ENCODE data around the gene ASCL1. TPM values are rescaled to one million over a fixed set of nuclear protein-coding genes. Genes with fewer than 3 reads are reported as not detected.

The ASCL1 gene
- total and polyA plus RNA-seq, 9 of the 15 experiments (the other 6 are each of a cell fraction or from before 2014, with no cell fraction given) = 0.01 to 0.09 (median 0.04) TPM; not detected in 3

DNA sequence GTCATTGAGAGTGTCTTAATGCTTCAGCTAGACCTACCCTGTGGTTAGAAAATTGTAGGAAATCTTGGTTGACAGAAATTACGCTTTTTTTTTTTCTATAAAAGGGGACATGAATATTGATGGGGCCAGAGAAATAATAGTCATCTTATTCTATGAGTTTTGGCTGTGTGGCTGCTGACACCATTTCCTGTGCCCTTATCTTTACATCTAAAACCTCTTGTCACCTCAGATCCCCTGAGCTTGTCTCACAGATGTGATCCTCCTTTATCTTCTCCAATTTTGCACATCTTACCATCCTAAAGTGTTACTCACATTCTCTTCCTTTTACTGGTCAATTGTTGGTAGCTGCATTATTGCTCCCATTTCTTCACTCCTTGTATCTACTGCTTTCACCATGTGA, 36.1 kb downstream of the ASCL1 start:
- in situ Hi-C loops (cut with MboI) (no loop called here), intact Hi-C loops (cut with micrococcal nuclease) (no loop called here)
- no peaks in the 10 kb centered on the region for H3K9me1 ChIP-seq (ENCODE audit: control insufficient read depth, insufficient read depth, low read length)
- H3K9me3 ChIP-seq (replicated peaks; ENCODE audit: control insufficient read depth, insufficient read depth, low read depth, low read length) = no peaks in the 10 kb centered on the region
- BruUV-seq (replicated peaks) = no TSS peak
- no peak overlapping the region for H3K4me2 ChIP-seq (ENCODE audit: insufficient read depth, low read length)
- no peaks in the 10 kb centered on the region for H3K27me3 ChIP-seq (ENCODE audit: control insufficient read depth in 2 of 2, insufficient read depth in 2 of 2, low read length in 2 of 2)
- H3K79me2 ChIP-seq (ENCODE audit: control insufficient read depth, insufficient read depth, low read length) = no peaks in the 10 kb centered on the region
- no peak for DNase-seq (ENCODE audit: extremely low read depth in 1 of 4, low spot score in 3 of 4)
- H3K9ac ChIP-seq (ENCODE audit: insufficient read depth in 1 of 2, low read depth in 2 of 2, low read length in 2 of 2) = no peak overlapping the region
- H3K27ac ChIP-seq (ENCODE audit: extremely low read depth, low read depth, low read length) = no peak overlapping the region
- TF ChIP-seq NR2C1 (IDR thresholded peaks at IDR 0.05) (no peak), NR2C1 (tag; IDR thresholded peaks at IDR 0.05) (no peak), CHCHD3 (CRISPR knock-in tag; IDR thresholded peaks at IDR 0.05) (no peak), DIDO1 (tag; IDR thresholded peaks at IDR 0.05; ENCODE audit: low read depth) (no peak), ELF4 (CRISPR knock-in tag; IDR thresholded peaks at IDR 0.05) (no peak), CHD4 (IDR thresholded peaks at IDR 0.05; ENCODE audit: insufficient read depth, insufficient replicate concordance, low read depth, low read length, poor library complexity, severe bottlenecking) (no peak), SOX6 (IDR thresholded peaks at IDR 0.05) (no peak), HEY1 (CRISPR knock-in tag; IDR thresholded peaks at IDR 0.05; ENCODE audit: borderline replicate concordance) (no peak), ZNF75A (CRISPR knock-in tag; IDR thresholded peaks at IDR 0.05) (no peak)
- TF ChIP-seq, protein P1, sequence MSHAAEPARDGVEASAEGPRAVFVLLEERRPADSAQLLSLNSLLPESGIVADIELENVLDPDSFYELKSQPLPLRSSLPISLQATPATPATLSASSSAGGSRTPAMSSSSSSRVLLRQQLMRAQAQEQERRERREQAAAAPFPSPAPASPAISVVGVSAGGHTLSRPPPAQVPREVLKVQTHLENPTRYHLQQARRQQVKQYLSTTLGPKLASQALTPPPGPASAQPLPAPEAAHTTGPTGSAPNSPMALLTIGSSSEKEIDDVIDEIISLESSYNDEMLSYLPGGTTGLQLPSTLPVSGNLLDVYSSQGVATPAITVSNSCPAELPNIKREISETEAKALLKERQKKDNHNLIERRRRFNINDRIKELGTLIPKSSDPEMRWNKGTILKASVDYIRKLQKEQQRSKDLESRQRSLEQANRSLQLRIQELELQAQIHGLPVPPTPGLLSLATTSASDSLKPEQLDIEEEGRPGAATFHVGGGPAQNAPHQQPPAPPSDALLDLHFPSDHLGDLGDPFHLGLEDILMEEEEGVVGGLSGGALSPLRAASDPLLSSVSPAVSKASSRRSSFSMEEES (CRISPR knock-in tag; IDR thresholded peaks at IDR 0.05) = no peak
- TF ChIP-seq, protein P2, sequence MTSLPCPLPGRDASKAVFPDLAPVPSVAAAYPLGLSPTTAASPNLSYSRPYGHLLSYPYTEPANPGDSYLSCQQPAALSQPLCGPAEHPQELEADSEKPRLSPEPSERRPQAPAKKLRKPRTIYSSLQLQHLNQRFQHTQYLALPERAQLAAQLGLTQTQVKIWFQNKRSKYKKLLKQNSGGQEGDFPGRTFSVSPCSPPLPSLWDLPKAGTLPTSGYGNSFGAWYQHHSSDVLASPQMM (CRISPR knock-in tag; IDR thresholded peaks at IDR 0.05) = no peak
- TF ChIP-seq, protein P3, sequence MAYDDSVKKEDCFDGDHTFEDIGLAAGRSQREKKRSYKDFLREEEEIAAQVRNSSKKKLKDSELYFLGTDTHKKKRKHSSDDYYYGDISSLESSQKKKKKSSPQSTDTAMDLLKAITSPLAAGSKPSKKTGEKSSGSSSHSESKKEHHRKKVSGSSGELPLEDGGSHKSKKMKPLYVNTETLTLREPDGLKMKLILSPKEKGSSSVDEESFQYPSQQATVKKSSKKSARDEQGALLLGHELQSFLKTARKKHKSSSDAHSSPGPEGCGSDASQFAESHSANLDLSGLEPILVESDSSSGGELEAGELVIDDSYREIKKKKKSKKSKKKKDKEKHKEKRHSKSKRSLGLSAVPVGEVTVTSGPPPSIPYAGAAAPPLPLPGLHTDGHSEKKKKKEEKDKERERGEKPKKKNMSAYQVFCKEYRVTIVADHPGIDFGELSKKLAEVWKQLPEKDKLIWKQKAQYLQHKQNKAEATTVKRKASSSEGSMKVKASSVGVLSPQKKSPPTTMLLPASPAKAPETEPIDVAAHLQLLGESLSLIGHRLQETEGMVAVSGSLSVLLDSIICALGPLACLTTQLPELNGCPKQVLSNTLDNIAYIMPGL (CRISPR knock-in tag; IDR thresholded peaks at IDR 0.05) = no peak
- H4K20me1 ChIP-seq (replicated peaks; ENCODE audit: control insufficient read depth, insufficient read depth, low read length) = no peaks in the 10 kb centered on the region
- H2AFZ ChIP-seq (ENCODE audit: low read depth, low read length) = no peak overlapping the region
- no peaks in the 10 kb centered on the region for H3K36me3 ChIP-seq (ENCODE audit: control insufficient read depth, insufficient read depth, low read length)
- CTCF ChIA-PET (ENCODE audit: low intra/inter-chr PET ratio) = no interaction called here
- FAIRE-seq = no peak
- POLR2A ChIA-PET = no interaction called here
- no peak for ATAC-seq
- WGBS (ENCODE audit: insufficient coverage, low coverage, missing lambda C conversion rate) = 0% methylated on average over 1 of the region's 1 CpG
- no peak overlapping the region for H3K4me3 ChIP-seq
- H3K4me1 ChIP-seq (replicated peaks in 1 of 2; ENCODE audit: control insufficient read depth in 2 of 2, insufficient read depth in 2 of 2, low read length in 2 of 2) = no peaks in the 10 kb centered on the region
